WTC11 (cell line): Measurements from ENCODE around the gene MAP3K14. TPM values are rescaled to one million over a fixed set of nuclear protein-coding genes. Genes with fewer than 3 reads are reported as not detected.

Source experiments
- ATAC-seq: fragments of 200-7000 bp; cut with Tn5 transposase; 2 replicates; pipeline ENCODE4 v1.10.0; 2021; ENCODE audit warnings: mild to moderate bottlenecking, moderate library complexity
- CTCF ChIA-PET: fragments of 300-600 bp; sonication (Branson Sonifier 250); formaldehyde crosslinking; loops from one replicate; lab custom pipeline; 2021; ENCODE audit warnings: antibody characterized with exemption; lab: Charles Lee
- POLR2A ChIA-PET: fragments of 350-600 bp; sonication (Branson Sonifier 250); formaldehyde crosslinking; loops from one replicate; lab custom pipeline; 2021; ENCODE audit warnings: antibody characterized with exemption; lab: Charles Lee
- DNase-seq: peaks from one replicate; pipeline ENCODE4 v3.0.0; 2021; ENCODE audit warnings: low spot score
- H3K27ac Mint-ChIP-seq: 2 replicates; pipeline ENCODE4 v1.8.0; 2021; ENCODE audit warnings: mixed read lengths
- H3K27me3 Mint-ChIP-seq: 2 replicates; pipeline ENCODE4 v1.8.0; 2021; ENCODE audit warnings: low read depth, mild to moderate bottlenecking, moderate library complexity, mixed read lengths
- H3K36me3 Mint-ChIP-seq: 2 replicates; pipeline ENCODE4 v1.8.0; 2021; ENCODE audit warnings: mixed read lengths
- H3K4me1 Mint-ChIP-seq: 2 replicates; pipeline ENCODE4 v1.8.0; 2022; ENCODE audit warnings: mixed read lengths
- H3K4me3 Mint-ChIP-seq: 2 replicates; pipeline ENCODE4 v1.8.0; 2021; ENCODE audit warnings: mild to moderate bottlenecking, moderate library complexity, mixed read lengths
- H3K9me3 Mint-ChIP-seq: 2 replicates; pipeline ENCODE4 v1.8.0; 2021; ENCODE audit warnings: mixed read lengths
- ESRRA ChIP-seq: sonication (generic); formaldehyde crosslinking; IDR thresholded peaks from 2 replicates; pipeline ENCODE4 v1.8.1; 2022; ENCODE audit warnings: mild to moderate bottlenecking, missing genetic modification reagents, borderline replicate concordance
- GABPB1 ChIP-seq: sonication (generic); formaldehyde crosslinking; IDR thresholded peaks from 2 replicates; pipeline ENCODE4 v1.8.1; 2023; ENCODE audit warnings: mild to moderate bottlenecking, missing genetic modification reagents
- NFATC4 ChIP-seq: fragments of 250-450 bp; sonication (Bioruptor Pico); IDR thresholded peaks from 2 replicates; pipeline ENCODE4 v1.9.0; 2021; ENCODE audit warnings: mild to moderate bottlenecking
- NFYB ChIP-seq: sonication (generic); formaldehyde crosslinking; conservative IDR thresholded peaks from 2 replicates; pipeline ENCODE4 v1.8.0; 2022; ENCODE audit warnings: low read depth, missing genetic modification reagents
- OVOL2 ChIP-seq: fragments of 250-450 bp; sonication (Bioruptor Pico); IDR thresholded peaks from 2 replicates; pipeline ENCODE4 v1.9.0; 2021; ENCODE audit warnings: mild to moderate bottlenecking, borderline replicate concordance
- SOX15 ChIP-seq: fragments of 250-450 bp; sonication (Bioruptor Pico); IDR thresholded peaks from 2 replicates; pipeline ENCODE4 v1.9.0; 2021; ENCODE audit warnings: mild to moderate bottlenecking
- TCF7 ChIP-seq: sonication (generic); formaldehyde crosslinking; IDR thresholded peaks from 2 replicates; pipeline ENCODE4 v1.8.0; 2022; ENCODE audit warnings: mild to moderate bottlenecking, low read depth, missing genetic modification reagents, moderate library complexity
- ZNF121 ChIP-seq: sonication (generic); formaldehyde crosslinking; IDR thresholded peaks from 2 replicates; pipeline ENCODE4 v1.8.0; 2023; ENCODE audit warnings: missing genetic modification reagents
- total RNA-seq: library from RNA; stranded (reverse); gene quantifications from 3 replicates; pipeline ENCODE4 v1.2.3, GENCODE V29; 2021
- TF ChIP-seq, protein P1 (sequence below): fragments of 250-450 bp; sonication (Bioruptor Pico); IDR thresholded peaks from 2 replicates; pipeline ENCODE4 v2.1.2; 2022; ENCODE audit warnings: mild to moderate bottlenecking, moderate library complexity
- TF ChIP-seq, protein P2 (sequence below): sonication (generic); formaldehyde crosslinking; IDR thresholded peaks from 2 replicates; pipeline ENCODE4 v1.8.1; 2023; ENCODE audit warnings: mild to moderate bottlenecking, missing genetic modification reagents, moderate library complexity
- TF ChIP-seq, protein P3 (sequence below): fragments of 250-450 bp; sonication (Bioruptor Pico); conservative IDR thresholded peaks from 2 replicates; pipeline ENCODE4 v1.9.0; 2021; ENCODE audit warnings: mild to moderate bottlenecking
- TF ChIP-seq, protein P4 (sequence below): sonication (generic); formaldehyde crosslinking; IDR thresholded peaks from 2 replicates; pipeline ENCODE4 v1.8.0; 2022; ENCODE audit warnings: mild to moderate bottlenecking, missing genetic modification reagents
- TF ChIP-seq, protein P5 (sequence below): fragments of 200-600 bp; IDR thresholded peaks from 2 replicates; pipeline ENCODE4 v1.8.0; 2022; ENCODE audit warnings: antibody characterized with exemption
- TF ChIP-seq, protein P6 (sequence below): sonication (generic); formaldehyde crosslinking; conservative IDR thresholded peaks from 2 replicates; pipeline ENCODE4 v1.8.1; 2022; ENCODE audit warnings: mild to moderate bottlenecking, missing genetic modification reagents
- TF ChIP-seq, protein P7 (sequence below): fragments of 250-450 bp; sonication (Bioruptor Pico); IDR thresholded peaks from 2 replicates; pipeline ENCODE4 v1.9.0; 2021; ENCODE audit warnings: moderate library complexity, mild to moderate bottlenecking, inconsistent platforms, borderline replicate concordance

The MAP3K14 gene
- total RNA-seq, 1 experiment from 2014 or later, result 4.0 TPM

DNA sequence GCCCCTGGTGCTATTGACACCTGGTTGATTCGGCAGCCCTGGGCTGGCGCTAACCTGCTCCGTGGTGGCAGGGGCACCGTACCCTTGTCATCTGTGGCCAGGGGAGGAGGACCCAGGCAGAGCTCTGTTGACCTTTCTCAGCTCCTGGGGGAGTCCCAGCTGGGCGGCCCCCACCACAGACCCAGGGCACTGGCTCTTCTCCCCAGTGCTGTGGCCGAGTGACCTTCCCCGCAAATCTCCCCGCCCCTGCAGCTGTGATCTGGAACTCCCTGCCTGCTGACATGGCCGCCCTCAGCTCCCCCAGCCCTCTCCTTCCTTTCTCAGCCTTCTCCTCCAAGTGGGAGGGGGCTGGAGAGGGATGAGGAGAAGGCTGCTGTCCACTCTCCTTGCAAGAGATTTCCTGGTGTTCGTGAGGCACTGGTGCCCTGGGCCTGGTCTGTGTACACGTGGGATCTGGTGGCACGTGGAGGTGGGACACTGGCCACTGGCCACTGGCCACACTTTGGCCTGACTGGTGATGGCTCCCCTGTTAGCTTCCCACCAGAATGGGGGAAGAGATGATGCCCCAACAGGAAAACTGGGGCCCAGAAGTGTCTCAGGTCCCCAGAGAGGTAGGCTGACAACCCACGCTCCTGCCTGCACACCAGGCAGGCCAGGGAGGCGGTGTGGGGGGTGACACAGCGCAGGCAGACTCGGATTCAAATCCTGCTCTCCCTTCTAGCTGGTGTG is 87.0 kb downstream of the MAP3K14 start (continued):
- TF ChIP-seq, protein P1, sequence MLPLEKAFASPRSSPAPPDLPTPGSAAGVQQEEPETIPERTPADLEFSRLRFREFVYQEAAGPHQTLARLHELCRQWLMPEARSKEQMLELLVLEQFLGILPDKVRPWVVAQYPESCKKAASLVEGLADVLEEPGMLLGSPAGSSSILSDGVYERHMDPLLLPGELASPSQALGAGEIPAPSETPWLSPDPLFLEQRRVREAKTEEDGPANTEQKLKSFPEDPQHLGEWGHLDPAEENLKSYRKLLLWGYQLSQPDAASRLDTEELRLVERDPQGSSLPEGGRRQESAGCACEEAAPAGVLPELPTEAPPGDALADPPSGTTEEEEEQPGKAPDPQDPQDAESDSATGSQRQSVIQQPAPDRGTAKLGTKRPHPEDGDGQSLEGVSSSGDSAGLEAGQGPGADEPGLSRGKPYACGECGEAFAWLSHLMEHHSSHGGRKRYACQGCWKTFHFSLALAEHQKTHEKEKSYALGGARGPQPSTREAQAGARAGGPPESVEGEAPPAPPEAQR (CRISPR knock-in tag), result no peak
- TF ChIP-seq, protein P2, sequence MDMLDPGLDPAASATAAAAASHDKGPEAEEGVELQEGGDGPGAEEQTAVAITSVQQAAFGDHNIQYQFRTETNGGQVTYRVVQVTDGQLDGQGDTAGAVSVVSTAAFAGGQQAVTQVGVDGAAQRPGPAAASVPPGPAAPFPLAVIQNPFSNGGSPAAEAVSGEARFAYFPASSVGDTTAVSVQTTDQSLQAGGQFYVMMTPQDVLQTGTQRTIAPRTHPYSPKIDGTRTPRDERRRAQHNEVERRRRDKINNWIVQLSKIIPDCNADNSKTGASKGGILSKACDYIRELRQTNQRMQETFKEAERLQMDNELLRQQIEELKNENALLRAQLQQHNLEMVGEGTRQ (CRISPR knock-in tag), result no peak
- TF ChIP-seq NFYB, result no peak
- TF ChIP-seq, protein P3, sequence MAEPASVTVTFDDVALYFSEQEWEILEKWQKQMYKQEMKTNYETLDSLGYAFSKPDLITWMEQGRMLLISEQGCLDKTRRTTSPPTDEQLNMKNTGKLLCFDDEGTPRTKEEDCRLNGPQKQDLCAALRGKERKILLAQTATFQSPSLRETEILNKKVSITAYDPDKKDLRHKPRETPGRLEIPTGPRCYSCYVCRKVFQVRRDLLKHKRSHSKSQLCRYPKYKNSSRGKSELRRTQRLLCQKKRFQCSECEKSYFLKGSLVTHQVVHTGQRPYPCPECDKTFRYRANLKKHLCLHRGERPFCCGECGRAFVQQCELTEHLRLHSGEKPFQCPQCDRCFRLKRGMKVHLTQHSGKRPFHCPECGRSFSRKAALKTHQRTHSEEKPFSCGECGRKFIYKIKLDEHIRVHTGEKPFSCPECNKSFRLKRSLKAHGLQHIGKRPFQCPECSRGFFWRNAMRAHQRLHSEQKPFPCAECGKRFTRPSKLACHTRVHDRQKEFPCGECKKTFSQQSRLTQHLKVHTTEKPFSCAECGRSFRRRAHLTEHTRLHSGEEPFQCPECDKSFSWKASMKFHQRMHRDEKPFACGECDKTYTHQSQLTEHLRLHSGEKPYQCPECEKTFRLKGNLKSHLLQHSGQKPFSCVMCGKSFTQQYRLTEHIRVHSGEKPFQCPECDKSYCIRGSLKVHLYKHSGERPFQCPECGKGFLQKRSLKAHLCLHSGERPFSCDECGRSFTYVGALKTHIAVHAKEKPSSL (CRISPR knock-in tag), result no peak

DNA sequence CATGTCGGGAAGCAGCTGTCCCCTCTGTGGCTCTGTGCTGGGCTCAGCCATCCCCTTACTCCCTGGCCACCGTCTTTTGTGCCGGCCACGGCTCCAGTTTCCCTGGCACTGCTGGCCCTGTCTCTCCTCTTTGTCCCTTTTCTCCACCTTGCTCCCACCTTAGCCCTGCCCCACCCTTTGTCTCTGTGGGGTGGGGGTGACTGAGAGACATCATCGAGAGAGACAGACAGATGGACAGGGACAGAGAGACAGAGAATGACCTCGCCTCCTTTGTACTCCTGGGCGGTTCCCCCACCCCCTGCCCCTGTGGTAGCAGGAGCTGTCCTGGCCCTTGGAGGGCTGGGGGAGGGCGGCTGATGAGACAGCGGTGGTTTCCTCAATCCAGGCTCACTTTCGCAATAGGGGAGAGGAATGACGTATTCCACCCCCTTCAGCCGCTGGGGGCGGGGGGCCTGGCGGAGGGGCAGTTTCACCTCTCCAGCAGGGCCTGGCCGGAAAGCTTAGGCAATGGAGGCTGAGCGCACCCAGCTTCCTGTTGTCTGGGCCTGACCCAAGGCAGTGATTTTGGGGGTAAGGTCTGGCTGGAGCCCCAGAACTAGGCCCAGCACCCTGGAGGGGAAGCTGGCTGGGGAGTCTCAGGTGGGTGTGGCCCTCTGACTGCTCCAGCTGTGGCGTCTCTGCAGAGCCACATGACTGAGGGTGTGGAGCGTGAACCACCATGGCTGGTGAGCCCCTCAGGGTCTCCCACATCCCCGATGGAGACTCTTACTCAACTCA is 87.9 kb downstream of the MAP3K14 start:
- TF ChIP-seq ZNF121 (CRISPR knock-in tag) (no peak), GABPB1 (CRISPR knock-in tag) (peak; percentile 90)
- TF ChIP-seq, protein P4, sequence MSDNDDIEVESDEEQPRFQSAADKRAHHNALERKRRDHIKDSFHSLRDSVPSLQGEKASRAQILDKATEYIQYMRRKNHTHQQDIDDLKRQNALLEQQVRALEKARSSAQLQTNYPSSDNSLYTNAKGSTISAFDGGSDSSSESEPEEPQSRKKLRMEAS (CRISPR knock-in tag), result 0 out of 2 replicates have a peak, but pooled peaks have one; percentile 16
- DNase-seq (peak; percentile 59), ATAC-seq (peak; percentile 27)
- no peaks in the 10 kb centered on the region for H3K36me3 Mint-ChIP-seq
- H3K27ac Mint-ChIP-seq, result no peak overlapping the region
- H3K4me1 Mint-ChIP-seq, result peaks cover 20% of the 10 kb centered on the region
- no peaks in the 10 kb centered on the region for H3K9me3 Mint-ChIP-seq
- CTCF ChIA-PET, result interaction anchor here (0.8 to 9.8 kb wide), 13 partner anchors 12 to 161 kb away, joined by 3 to 179 read pairs (median 6); partner anchors contain the start of genes ACBD4 and MAP3K14
- POLR2A ChIA-PET, result interaction anchor here (1.2 to 1.3 kb wide), 2 partner anchors 19 to 156 kb away, joined by 3 to 4 read pairs; no protein-coding TSS in a partner anchor
- H3K27me3 Mint-ChIP-seq, result peaks cover 26% of the 10 kb centered on the region
- H3K4me3 Mint-ChIP-seq, result no peak overlapping the region

DNA sequence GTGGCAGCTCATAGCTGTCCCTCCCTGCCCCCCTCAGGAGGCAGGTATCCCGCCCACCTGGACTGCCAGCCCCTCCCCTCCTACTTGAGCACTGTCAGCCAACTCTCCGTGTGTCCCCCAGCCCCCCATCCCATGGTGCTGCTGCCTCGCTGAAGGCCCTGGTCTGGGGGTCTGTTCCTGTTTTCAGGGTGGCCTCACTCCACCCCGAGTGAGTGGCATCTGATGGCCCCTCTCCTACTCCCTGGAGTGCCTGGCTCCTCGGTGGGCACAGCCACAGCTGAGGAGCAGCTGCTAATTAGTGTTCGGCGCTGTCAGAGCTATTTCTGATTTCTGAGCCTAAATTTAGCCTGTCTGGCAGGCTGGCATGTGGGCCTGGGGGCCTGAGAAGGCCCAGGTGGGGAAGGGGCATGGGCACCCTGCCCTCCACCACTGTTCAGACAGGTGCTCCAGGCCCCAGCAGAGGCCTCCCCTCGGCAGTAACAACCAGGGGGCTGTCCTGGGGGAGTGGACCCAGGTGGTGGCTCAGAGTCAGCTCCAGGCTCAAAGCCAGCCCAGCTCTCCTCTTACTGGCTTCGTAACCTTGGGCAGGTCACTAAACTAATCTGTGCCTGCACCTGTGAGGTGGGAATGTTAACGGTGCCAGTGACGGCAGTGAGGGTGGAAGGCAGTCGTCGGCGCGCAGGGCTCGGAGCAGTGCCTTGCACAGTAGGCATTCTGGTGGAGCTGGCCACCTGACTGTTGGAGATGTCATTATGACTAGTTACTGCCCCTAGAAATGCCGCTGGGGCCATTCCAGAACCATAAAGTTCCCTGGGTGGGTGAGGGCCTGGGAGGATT is 88.7 kb downstream of the MAP3K14 start:
- ChIA-PET POLR2A (interaction anchor here (1.2 to 1.3 kb wide), 2 partner anchors 19 to 157 kb away, joined by 3 to 4 read pairs; no protein-coding TSS in a partner anchor), CTCF (interaction anchor here (0.9 to 9.8 kb wide), 10 partner anchors 8 to 157 kb away, joined by 3 to 179 read pairs (median 8); partner anchors contain the start of genes ACBD4 and MAP3K14)
- no peak for ATAC-seq
- peaks cover 34% of the 10 kb centered on the region for H3K27me3 Mint-ChIP-seq
- DNase-seq, result no peak
- H3K4me3 Mint-ChIP-seq, result no peak overlapping the region
- no peak overlapping the region for H3K27ac Mint-ChIP-seq
- H3K9me3 Mint-ChIP-seq, result no peaks in the 10 kb centered on the region
- H3K36me3 Mint-ChIP-seq, result no peaks in the 10 kb centered on the region
- peaks cover 20% of the 10 kb centered on the region for H3K4me1 Mint-ChIP-seq
- TF ChIP-seq, protein P5, sequence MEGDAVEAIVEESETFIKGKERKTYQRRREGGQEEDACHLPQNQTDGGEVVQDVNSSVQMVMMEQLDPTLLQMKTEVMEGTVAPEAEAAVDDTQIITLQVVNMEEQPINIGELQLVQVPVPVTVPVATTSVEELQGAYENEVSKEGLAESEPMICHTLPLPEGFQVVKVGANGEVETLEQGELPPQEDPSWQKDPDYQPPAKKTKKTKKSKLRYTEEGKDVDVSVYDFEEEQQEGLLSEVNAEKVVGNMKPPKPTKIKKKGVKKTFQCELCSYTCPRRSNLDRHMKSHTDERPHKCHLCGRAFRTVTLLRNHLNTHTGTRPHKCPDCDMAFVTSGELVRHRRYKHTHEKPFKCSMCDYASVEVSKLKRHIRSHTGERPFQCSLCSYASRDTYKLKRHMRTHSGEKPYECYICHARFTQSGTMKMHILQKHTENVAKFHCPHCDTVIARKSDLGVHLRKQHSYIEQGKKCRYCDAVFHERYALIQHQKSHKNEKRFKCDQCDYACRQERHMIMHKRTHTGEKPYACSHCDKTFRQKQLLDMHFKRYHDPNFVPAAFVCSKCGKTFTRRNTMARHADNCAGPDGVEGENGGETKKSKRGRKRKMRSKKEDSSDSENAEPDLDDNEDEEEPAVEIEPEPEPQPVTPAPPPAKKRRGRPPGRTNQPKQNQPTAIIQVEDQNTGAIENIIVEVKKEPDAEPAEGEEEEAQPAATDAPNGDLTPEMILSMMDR, result no peak
- no peak for TF ChIP-seq NFATC4 (CRISPR knock-in tag)
- no peak for TF ChIP-seq ESRRA (CRISPR knock-in tag)
- TF ChIP-seq OVOL2 (CRISPR knock-in tag), result no peak
- TF ChIP-seq, protein P6, sequence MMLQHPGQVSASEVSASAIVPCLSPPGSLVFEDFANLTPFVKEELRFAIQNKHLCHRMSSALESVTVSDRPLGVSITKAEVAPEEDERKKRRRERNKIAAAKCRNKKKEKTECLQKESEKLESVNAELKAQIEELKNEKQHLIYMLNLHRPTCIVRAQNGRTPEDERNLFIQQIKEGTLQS, result no peak
- TF ChIP-seq NFYB, result no peak
- no peak for TF ChIP-seq TCF7
- TF ChIP-seq, protein P3 (CRISPR knock-in tag), result no peak
- TF ChIP-seq, protein P7, sequence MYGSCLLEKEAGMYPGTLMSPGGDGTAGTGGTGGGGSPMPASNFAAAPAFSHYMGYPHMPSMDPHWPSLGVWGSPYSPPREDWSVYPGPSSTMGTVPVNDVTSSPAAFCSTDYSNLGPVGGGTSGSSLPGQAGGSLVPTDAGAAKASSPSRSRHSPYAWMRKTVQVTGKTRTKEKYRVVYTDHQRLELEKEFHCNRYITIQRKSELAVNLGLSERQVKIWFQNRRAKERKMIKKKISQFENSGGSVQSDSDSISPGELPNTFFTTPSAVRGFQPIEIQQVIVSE, result no peak
- no peak for TF ChIP-seq SOX15
